HepG2 (cell line): Measurements from ENCODE around the gene SMYD2. TPM values are rescaled to one million over a fixed set of nuclear protein-coding genes. Genes with fewer than 3 reads are reported as not detected.

Source experiments
- BCL6 ChIP-seq: IDR thresholded peaks from 2 replicates; pipeline ENCODE4 v1.6.1; 2016; ENCODE audit warnings: missing genetic modification reagents, missing compliant biosample characterization
- CHD2 ChIP-seq: IDR thresholded peaks from 2 replicates; pipeline ENCODE4 v1.6.1; 2011; ENCODE audit warnings: low read depth, low read length, improper control_type of control experiment
- ESRRA ChIP-seq: sonication (generic); formaldehyde crosslinking; IDR thresholded peaks from 2 replicates; pipeline ENCODE4 v1.5.1; 2020; ENCODE audit warnings: mild to moderate bottlenecking, low read depth, missing genetic modification reagents
- EZH2 ChIP-seq: conservative IDR thresholded peaks from 2 replicates; pipeline ENCODE4 v1.6.1; 2012; ENCODE audit warnings: mild to moderate bottlenecking, low read depth, low read length, moderate library complexity
- HCFC1 ChIP-seq: fragments of 150-350 bp; IDR thresholded peaks from 2 replicates; pipeline ENCODE4 v1.6.1; 2014; ENCODE audit warnings: low read depth, low read length
- HMG20A ChIP-seq: IDR thresholded peaks from 2 replicates; pipeline ENCODE4 v1.6.1; 2016; ENCODE audit warnings: borderline replicate concordance
- MAFF ChIP-seq: IDR thresholded peaks from 2 replicates; pipeline ENCODE4 v1.6.1; 2011; ENCODE audit warnings: low read depth, low read length, improper control_type of control experiment
- MAFG ChIP-seq: sonication (generic); formaldehyde crosslinking; IDR thresholded peaks from 2 replicates; pipeline ENCODE4 v1.5.1; 2020; ENCODE audit warnings: mild to moderate bottlenecking, missing genetic modification reagents
- RXRB ChIP-seq: IDR thresholded peaks from 2 replicates; pipeline ENCODE4 v1.6.1; 2016; ENCODE audit warnings: borderline replicate concordance, missing genetic modification reagents, missing compliant biosample characterization
- SOX13 ChIP-seq, 3 experiments: fragments of 450-650 bp in 1 of 3; sonication (generic) in 1 of 3; formaldehyde crosslinking in 1 of 3; IDR thresholded peaks in 2 of 3; conservative IDR thresholded peaks in 1 of 3; 2 replicates each; pipeline versions ENCODE4 v1.5.0 to v1.6.1; 2016 to 2020; ENCODE audit warnings: antibody characterized with exemption in 1 of 3, mild to moderate bottlenecking in 1 of 3, missing compliant biosample characterization in 1 of 3, missing genetic modification reagents in 1 of 3, moderate library complexity in 1 of 3
- U2AF1 ChIP-seq: fragments of 200-400 bp; formaldehyde crosslinking; optimal IDR thresholded peaks from 2 replicates; pipeline ENCODE3; 2017; ENCODE audit warnings: mild to moderate bottlenecking, low read depth, low read length
- ZNF18 ChIP-seq: sonication (generic); formaldehyde crosslinking; IDR thresholded peaks from 2 replicates; pipeline ENCODE4 v1.8.0; 2022; ENCODE audit warnings: mild to moderate bottlenecking, missing genetic modification reagents; ENCODE audit not compliant: insufficient replicate concordance
- ZNF274 ChIP-seq: sonication (generic); formaldehyde crosslinking; IDR thresholded peaks from 2 replicates; pipeline ENCODE4 v1.5.1; 2020; ENCODE audit warnings: mild to moderate bottlenecking, missing genetic modification reagents
- ZNF329 ChIP-seq: sonication (generic); formaldehyde crosslinking; IDR thresholded peaks from 2 replicates; pipeline ENCODE4 v1.9.0; 2021; ENCODE audit warnings: low read depth, mild to moderate bottlenecking, missing genetic modification reagents
- ZNF703 ChIP-seq: sonication (generic); formaldehyde crosslinking; IDR thresholded peaks from 2 replicates; pipeline ENCODE4 v1.5.1; 2020; ENCODE audit warnings: missing genetic modification reagents, mild to moderate bottlenecking, moderate library complexity, borderline replicate concordance
- ZNF777 ChIP-seq: sonication (generic); formaldehyde crosslinking; IDR thresholded peaks from 2 replicates; pipeline ENCODE4 v1.4.0; 2020; ENCODE audit warnings: missing genetic modification reagents
- polyA plus RNA-seq, 8 experiments: library from polyadenylated mRNA; depleted of rRNA in 3 of 8; stranded (reverse) in 7 of 8; unstranded in 1 of 8; fragments of >200 nt; fragmentation: Illumina TruSeq in 4 of 8; extraction: Trizol in 4 of 8; gene quantifications; 2 replicates each; pipeline versions ENCODE4 v1.2.1 to v1.2.3, GENCODE V29; 2011 to 2016; ENCODE audit warnings: low read depth in 4 of 8, missing spikeins in 1 of 8, mixed read lengths in 1 of 8; ENCODE audit not compliant: insufficient read depth in 1 of 8
- total RNA-seq, 5 experiments: library from RNA; depleted of rRNA; stranded (reverse); fragments of >200 nt; fragmentation: Illumina TruSeq; extraction: Trizol; gene quantifications; 2 replicates each; pipeline ENCODE4 v1.2.3, GENCODE V29; 2016; ENCODE audit warnings: low read depth in 1 of 5
- TF ChIP-seq, protein P1 (sequence below): sonication (generic); formaldehyde crosslinking; IDR thresholded peaks from 2 replicates; pipeline ENCODE4 v1.4.0; 2020; ENCODE audit warnings: missing genetic modification reagents, borderline replicate concordance
- TF ChIP-seq, protein P2 (sequence below): sonication (generic); formaldehyde crosslinking; IDR thresholded peaks from 2 replicates; pipeline ENCODE4 v1.4.0; 2020; ENCODE audit warnings: missing genetic modification reagents, borderline replicate concordance
- TF ChIP-seq, protein P3 (sequence below): sonication (generic); formaldehyde crosslinking; IDR thresholded peaks from 2 replicates; pipeline ENCODE4 v1.4.0; 2020; ENCODE audit warnings: missing genetic modification reagents

SMYD2 gene
- total and polyA plus RNA-seq, 2 of the 13 experiments (the other 11 are each of a cell fraction or from before 2014, with no cell fraction given) = 72.7 to 139 TPM

GRCh38 chr1:214289574-214290272 lies 8.8 kb downstream of the SMYD2 start (continued):
- TF ChIP-seq MAFF (peak; percentile 80), CHD2 (no peak), HCFC1 (no peak), BCL6 (CRISPR knock-in tag) (peak; percentile 53; the same call in 1 of the 2 replicates), U2AF1 (no peak), ZNF274 (CRISPR knock-in tag) (no peak), EZH2 (no peak), RXRB (CRISPR knock-in tag) (0 out of 2 replicates have a peak, but pooled peaks have one; percentile 14), ESRRA (CRISPR knock-in tag) (no peak), HMG20A (CRISPR knock-in tag) (no peak), MAFG (CRISPR knock-in tag) (no peak), ZNF703 (no peak), SOX13 (IDR thresholded peaks at IDR 0.05) (no peak), SOX13 (CRISPR knock-in tag; conservative IDR thresholded peaks at IDR 0.05 in 1 of 2, IDR thresholded peaks at IDR 0.05 in 1 of 2) (0 out of 4 replicates have a peak, but pooled peaks of 1 of the 2 experiments have one; percentile 16), ZNF18 (CRISPR knock-in tag) (peak; percentile 92), ZNF777 (CRISPR knock-in tag) (no peak), ZNF329 (CRISPR knock-in tag) (no peak)
- TF ChIP-seq, protein P1, sequence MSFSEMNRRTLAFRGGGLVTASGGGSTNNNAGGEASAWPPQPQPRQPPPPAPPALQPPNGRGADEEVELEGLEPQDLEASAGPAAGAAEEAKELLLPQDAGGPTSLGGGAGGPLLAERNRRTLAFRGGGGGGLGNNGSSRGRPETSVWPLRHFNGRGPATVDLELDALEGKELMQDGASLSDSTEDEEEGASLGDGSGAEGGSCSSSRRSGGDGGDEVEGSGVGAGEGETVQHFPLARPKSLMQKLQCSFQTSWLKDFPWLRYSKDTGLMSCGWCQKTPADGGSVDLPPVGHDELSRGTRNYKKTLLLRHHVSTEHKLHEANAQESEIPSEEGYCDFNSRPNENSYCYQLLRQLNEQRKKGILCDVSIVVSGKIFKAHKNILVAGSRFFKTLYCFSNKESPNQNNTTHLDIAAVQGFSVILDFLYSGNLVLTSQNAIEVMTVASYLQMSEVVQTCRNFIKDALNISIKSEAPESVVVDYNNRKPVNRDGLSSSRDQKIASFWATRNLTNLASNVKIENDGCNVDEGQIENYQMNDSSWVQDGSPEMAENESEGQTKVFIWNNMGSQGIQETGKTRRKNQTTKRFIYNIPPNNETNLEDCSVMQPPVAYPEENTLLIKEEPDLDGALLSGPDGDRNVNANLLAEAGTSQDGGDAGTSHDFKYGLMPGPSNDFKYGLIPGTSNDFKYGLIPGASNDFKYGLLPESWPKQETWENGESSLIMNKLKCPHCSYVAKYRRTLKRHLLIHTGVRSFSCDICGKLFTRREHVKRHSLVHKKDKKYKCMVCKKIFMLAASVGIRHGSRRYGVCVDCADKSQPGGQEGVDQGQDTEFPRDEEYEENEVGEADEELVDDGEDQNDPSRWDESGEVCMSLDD (CRISPR knock-in tag) = peak; percentile 47; the same call in 1 of the 2 replicates
- TF ChIP-seq, protein P2, sequence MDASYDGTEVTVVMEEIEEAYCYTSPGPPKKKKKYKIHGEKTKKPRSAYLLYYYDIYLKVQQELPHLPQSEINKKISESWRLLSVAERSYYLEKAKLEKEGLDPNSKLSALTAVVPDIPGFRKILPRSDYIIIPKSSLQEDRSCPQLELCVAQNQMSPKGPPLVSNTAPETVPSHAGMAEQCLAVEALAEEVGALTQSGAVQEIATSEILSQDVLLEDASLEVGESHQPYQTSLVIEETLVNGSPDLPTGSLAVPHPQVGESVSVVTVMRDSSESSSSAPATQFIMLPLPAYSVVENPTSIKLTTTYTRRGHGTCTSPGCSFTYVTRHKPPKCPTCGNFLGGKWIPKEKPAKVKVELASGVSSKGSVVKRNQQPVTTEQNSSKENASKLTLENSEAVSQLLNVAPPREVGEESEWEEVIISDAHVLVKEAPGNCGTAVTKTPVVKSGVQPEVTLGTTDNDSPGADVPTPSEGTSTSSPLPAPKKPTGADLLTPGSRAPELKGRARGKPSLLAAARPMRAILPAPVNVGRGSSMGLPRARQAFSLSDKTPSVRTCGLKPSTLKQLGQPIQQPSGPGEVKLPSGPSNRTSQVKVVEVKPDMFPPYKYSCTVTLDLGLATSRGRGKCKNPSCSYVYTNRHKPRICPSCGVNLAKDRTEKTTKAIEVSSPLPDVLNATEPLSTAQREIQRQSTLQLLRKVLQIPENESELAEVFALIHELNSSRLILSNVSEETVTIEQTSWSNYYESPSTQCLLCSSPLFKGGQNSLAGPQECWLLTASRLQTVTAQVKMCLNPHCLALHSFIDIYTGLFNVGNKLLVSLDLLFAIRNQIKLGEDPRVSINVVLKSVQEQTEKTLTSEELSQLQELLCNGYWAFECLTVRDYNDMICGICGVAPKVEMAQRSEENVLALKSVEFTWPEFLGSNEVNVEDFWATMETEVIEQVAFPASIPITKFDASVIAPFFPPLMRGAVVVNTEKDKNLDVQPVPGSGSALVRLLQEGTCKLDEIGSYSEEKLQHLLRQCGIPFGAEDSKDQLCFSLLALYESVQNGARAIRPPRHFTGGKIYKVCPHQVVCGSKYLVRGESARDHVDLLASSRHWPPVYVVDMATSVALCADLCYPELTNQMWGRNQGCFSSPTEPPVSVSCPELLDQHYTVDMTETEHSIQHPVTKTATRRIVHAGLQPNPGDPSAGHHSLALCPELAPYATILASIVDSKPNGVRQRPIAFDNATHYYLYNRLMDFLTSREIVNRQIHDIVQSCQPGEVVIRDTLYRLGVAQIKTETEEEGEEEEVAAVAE (CRISPR knock-in tag) = no peak
- TF ChIP-seq, protein P3, sequence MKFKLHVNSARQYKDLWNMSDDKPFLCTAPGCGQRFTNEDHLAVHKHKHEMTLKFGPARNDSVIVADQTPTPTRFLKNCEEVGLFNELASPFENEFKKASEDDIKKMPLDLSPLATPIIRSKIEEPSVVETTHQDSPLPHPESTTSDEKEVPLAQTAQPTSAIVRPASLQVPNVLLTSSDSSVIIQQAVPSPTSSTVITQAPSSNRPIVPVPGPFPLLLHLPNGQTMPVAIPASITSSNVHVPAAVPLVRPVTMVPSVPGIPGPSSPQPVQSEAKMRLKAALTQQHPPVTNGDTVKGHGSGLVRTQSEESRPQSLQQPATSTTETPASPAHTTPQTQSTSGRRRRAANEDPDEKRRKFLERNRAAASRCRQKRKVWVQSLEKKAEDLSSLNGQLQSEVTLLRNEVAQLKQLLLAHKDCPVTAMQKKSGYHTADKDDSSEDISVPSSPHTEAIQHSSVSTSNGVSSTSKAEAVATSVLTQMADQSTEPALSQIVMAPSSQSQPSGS (CRISPR knock-in tag) = no peak
